GM19455 (cell line): ENCODE results near the gene TEPSIN.

Experiments used
- ATAC-seq: cut with Tn5 transposase; IDR thresholded peaks from one replicate; pipeline ENCODE4 v1.9.1; 2021; ENCODE audit not compliant: unreplicated experiment

TEPSIN gene

DNA sequence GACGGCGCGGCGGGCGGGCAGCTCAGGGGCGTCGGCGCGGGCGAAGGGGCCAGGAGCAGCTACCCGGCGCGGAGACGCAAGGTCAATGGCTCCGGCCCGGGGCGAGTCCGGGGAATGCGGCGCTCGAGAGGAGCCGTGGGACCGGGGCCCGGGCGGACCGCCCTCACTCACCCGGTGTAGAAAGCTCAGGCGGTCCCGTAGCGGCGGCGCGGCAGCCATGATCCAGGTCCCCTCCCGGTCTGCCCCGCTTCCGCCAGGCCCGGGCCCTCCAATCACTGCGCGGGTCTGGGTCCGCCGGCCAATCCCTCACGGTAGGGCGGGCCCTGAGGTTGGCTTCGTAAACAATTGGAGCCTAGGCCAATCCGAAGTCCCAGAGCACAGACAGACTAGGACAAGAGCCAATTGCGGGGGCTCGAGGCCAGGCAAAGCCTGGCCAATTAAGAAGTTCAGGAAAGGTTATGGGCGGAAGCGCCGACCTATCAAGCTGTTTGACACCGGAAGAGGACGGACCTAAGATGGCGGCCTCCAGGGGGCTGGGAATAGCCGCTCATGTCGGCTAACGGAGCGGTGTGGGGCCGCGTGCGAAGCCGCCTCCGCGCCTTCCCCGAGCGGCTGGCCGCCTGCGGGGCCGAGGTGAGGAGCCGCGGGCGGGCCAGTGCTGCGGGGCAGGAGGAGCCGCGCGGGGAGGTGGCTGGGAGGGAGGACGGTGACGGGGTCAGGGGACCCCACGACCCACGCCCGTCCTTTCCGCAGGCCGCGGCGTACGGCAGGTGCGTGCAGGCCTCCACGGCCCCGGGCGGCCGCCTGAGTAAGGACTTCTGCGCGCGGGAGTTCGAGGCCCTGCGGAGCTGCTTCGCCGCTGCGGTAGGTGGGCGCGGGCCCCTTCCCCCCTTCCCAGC lies at the start of gene TEPSIN, which contains the start of gene NDUFAF8:
Gene TEPSIN (minus strand): TSS at position 241 of the 899 bp plus-strand sequence. CDS start 22 bp downstream, at position 219.
Gene NDUFAF8 (plus strand): TSS at position 504 of the 899 bp plus-strand sequence. CDS start 46 bp downstream, at position 550.
- ATAC-seq = peak; percentile 89

DNA sequence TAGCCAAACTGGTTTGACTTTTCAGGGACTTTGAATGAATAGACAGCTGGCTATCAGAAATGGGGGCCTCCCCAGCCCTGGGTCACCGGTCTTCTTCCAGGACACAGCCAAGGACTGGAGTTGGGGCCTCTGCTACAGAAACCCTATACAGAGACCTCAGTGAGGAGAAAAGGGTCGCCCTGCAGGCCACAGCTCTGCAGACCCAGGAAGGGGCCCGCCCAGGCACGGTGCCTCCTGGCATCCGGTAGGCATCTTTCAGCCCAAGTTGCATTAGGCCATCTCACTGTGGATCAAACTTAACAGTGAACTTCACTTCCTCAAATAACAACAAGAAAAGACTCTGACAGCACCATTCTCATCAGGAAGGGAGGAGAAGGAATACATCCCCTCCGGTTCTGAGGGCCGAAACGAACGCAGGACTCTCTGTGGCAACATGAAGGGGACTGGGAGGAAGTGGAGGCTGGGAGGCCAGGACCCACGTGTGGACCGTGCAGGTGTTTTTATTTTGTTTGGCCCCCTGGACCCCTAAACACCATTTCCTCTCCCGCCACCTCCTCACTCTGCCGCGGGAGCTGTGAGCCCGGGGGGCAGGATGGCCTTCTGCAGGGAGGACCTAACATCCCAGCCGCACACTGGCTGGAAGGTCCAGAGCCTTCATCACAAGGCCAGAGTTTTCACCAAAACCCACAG lies 49.0 kb upstream of the TEPSIN start:
- ATAC-seq = no peak

GRCh38 chr17:81287152-81287551 lies 48.3 kb upstream of the TEPSIN start:
- no peak for ATAC-seq

GRCh38 chr17:81286491-81287145 lies 47.8 kb upstream of the TEPSIN start:
- ATAC-seq = no peak

DNA sequence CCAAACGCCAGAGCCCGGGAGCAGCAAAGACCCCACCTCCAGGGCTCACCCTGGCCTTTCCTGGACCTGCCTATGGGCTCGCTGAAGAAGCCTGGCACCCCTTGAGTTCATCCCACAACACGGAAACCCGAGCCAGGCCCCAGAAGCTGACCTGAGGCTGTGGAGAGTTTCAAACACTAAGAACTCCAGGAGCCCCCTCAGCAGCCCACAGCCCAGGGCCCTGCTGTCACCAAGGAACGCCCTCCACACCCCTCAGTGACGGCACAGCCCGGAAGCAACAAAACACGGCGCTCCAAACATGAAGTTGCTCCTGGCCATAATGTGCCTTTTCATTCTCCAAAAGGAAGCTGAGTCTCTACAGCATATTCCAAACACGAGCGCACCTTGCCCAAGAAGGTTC lies 47.0 kb upstream of the TEPSIN start:
- ATAC-seq = no peak

DNA sequence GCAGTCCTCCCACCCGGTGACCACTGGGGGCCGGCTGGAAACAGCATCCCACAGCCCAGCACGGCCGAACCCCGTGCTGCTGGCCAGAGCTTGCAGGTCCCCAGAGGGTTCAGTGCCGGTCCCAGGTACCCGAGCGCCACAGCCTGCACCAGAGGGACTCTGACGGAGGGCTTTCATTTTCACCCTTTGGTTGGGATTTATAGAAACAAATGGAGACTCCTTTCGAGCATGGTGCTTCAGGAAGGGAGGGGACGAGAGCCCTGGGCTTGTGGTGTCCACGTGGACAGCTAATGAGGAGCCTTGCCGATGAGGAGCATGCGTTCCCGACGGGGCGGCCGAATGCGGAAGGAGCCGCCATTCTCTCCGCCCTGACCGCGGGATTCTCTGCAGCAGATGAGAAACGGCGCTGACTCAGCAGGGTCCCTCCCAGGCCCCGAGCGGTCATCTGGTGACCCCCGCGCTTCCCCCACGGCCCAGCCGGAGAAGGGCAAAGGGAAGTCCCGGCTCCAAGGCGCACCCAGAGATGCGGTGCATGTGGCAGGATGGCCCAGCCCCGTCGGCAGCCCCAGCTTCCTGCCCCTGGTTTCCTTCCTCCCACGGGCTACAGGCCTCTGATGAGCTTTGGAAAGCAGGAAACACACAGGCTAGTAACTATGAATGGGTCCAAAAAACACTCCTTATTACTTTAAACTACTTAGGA lies 46.5 kb upstream of the TEPSIN start:
- ATAC-seq = no peak

GRCh38 chr17:81282876-81283275 lies 44.0 kb upstream of the TEPSIN start:
- ATAC-seq = no peak

DNA sequence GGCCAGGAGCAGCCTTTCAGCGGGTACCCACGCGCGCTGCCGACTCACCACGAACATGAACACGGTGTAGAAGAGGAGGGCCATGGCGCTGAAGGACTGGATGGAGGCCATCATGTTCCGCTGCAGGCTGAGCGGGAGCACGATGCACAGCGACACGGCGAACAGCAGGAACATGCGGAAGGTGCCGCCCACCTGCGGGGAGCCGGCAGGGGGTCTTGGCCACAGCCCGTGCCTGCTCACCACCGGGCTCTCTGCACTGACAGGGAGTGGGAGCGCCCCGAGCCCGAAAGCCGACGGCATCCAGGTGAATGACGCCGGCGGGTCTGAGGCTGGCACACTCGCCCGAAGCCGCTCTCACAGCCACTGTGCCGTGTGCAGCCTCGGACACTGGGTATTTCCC lies 43.3 kb upstream of the TEPSIN start:
- no peak for ATAC-seq

DNA sequence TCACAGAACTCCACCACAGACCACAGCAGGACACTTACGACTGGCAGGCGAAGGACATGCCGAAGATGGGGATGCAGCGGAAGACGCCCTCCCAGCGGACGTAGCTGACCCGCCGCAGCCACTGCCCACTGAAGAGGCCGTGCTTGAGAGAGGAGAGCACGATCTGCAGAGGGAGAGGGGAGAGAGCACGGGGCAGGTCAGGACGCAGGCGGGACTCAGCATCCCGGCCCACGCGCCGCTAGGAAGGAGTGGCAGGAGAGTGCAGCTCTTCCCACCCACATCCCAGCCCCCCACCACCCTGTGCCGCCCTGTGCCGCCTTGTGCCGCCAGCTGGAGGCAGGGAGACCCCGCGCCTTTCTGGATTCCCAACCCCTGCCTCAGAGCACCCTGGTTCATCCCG lies 41.7 kb upstream of the TEPSIN start:
- ATAC-seq = no peak

DNA sequence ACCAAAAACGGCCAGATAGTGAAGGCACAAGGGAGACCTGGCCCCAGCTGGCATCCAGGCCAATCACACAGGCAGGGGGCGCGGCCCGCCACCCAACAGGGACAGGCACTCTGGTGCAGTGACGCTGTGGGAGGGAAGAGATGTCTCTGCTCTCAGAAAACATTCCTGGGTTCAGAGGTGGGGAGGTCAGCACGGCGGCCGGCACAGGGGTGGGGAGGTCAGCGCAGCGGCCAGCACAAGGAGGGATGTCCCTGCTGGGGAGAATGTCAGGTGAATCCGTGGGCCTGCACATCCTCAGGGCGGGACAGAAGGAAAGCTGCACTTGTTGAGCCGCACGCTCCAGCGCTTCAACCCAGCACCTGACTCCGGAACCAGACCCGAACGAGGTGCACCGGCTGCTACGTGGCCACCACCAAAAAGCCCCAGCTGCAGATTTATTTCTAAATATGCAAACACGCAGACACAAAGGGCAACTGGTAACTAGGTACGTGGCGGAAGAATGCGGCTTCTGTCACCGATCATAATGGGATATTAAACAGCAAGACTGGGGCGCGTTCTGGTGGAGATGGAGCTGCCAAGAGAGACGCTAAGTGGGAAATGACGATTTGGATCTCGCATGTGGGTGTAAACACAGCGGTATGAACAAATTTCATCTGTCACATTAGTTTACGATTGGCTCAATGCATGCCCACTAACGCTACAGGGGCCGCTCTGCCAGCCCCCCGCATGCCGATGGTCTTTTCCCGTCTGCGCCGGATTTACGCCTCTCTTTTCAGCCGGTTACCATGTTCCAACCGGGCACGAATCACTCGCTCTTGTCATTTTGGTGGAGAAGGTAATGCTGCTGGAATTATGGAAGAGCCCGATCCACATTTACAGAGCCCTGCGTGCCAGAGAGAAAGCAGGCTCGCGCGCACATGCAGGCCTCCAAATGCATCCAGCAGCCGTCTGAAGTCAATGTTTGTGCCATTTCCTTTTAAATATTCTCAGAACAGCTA lies 40.7 kb upstream of the TEPSIN start:
- ATAC-seq = no peak

DNA sequence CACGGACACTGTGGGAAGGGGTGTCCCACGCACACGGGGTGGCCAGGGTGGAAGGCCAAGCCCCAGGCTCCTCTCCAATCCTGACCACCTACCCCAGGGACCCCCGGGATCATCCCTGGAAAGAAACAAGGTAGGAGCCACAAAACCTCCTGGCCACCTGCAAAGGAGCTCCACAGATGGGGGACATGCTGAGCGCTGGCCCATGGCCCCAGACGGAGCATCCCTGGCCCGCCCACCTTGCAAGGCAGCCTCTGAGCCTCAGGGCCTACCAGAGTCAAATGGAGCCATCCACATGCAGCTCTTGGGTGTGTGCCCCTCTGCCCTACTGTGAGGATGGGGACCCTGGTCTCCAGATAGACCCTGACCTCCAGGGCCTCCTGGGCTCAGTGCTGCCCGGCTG lies 40.0 kb upstream of the TEPSIN start:
- no peak for ATAC-seq

GRCh38 chr17:81277946-81278693 lies 39.3 kb upstream of the TEPSIN start:
- no peak for ATAC-seq

GRCh38 chr17:81277421-81277820 lies 38.6 kb upstream of the TEPSIN start:
- no peak for ATAC-seq

DNA sequence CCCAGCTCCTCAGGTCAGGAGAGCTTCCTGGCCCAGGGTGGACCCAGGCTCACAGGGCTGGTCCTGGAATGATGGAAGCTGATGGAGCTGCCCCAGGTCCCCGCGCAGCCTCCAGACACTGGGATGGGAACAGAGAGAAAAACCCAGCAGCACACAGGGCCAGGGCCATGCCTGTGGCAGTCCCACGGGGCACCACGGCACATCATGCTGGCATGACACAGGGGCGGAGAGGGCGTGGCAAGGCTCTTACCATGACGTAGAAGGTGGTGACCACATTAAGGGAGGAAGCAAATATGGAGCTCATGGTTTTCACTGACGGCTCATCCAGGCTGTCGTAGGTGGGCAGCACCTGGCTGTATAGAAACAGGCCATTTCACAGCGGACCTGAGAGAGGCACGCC lies 37.9 kb upstream of the TEPSIN start:
- ATAC-seq = no peak

GRCh38 chr17:81274471-81274855 lies 35.6 kb upstream of the TEPSIN start:
- no peak for ATAC-seq

DNA sequence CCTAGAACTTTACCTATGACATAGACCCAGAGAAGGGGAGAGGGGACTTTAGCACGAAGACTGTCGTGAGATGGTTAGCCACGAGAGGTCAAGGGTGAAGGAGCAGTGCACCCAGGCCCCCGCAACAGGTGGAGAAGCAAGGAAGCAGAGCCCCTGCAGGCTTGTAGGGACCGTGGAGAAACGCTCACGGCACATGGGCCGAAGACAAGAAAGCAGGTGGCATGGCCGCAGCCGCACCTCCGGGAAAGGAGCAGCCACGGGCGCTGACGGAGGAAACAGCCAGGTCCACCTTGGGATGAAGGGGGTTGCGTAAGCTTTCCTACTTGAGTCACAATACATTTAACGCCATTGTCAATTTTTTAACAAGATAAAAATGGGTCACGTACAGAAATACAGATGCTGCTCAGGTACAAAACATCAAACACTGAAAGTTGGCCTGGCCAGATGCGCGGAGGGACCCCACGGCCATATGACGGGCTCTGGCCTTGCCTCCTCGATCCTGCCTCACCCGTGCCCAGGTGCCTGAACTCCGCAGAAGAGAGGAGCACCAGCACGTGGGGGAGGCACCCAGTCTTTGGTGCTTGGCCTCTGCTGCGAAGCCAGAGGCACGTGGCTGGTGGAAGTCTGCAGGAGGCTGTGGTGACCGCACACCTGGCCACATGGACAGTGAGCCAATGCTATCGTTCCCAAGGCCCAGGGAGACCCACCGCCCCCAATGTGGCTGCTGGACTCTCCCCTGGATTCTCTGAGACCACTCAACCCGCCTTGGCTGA lies 35.0 kb upstream of the TEPSIN start:
- no peak for ATAC-seq

- ATAC-seq = no peak
Measured at GRCh38 chr17:81272616-81273015, 33.8 kb upstream of the TEPSIN start.

- ATAC-seq = no peak
Measured at GRCh38 chr17:81271226-81271625, 32.4 kb upstream of the TEPSIN start.
